K562 (cell line): ENCODE data around the gene GLI1. TPM values are rescaled to one million over a fixed set of nuclear protein-coding genes. Genes with fewer than 3 reads are reported as not detected.

ENCODE experiments used
- ARNT ChIP-seq, 2 experiments: fragments of 450-650 bp; IDR thresholded peaks; 2 replicates each; pipeline ENCODE4 v1.6.1; 2016; ENCODE audit warnings: mild to moderate bottlenecking in 1 of 2
- BRCA1 ChIP-seq, 2 experiments: fragments of 450-650 bp in 1 of 2; sonication (generic) in 1 of 2; formaldehyde crosslinking in 1 of 2; IDR thresholded peaks; 2 replicates each; pipeline versions ENCODE4 v1.5.0 to v1.6.1; 2017 to 2020; ENCODE audit warnings: mild to moderate bottlenecking in 1 of 2, missing genetic modification reagents in 1 of 2
- ETV5 ChIP-seq: sonication (generic); formaldehyde crosslinking; IDR thresholded peaks from 2 replicates; pipeline ENCODE4 v1.4.0; 2020; ENCODE audit warnings: low read depth, mild to moderate bottlenecking, missing genetic modification reagents
- MECOM ChIP-seq: fragments of 250-450 bp; sonication (Bioruptor Pico); IDR thresholded peaks from 2 replicates; pipeline ENCODE4 v1.8.0; 2022; ENCODE audit warnings: inconsistent platforms
- POU5F1 ChIP-seq: fragments of 150-350 bp; IDR thresholded peaks from 2 replicates; pipeline ENCODE4 v1.6.1; 2014; ENCODE audit warnings: borderline replicate concordance, low read length, low read depth, mild to moderate bottlenecking; ENCODE audit not compliant: partially characterized antibody
- TEAD1 ChIP-seq, 2 experiments: fragments of 450-650 bp in 1 of 2; sonication (generic) in 1 of 2; formaldehyde crosslinking; IDR thresholded peaks; 2 replicates each; pipeline versions ENCODE4 v1.4.0 to v1.8.0; 2020 to 2022; ENCODE audit warnings: mild to moderate bottlenecking in 2 of 2, missing genetic modification reagents in 1 of 2
- ZNF197 ChIP-seq: fragments of 200-800 bp; sonication (Bioruptor generic); IDR thresholded peaks from 2 replicates; pipeline ENCODE4 v1.6.1; 2016; ENCODE audit warnings: low read depth, missing genetic modification characterization, missing compliant biosample characterization
- ZNF311 ChIP-seq: fragments of 250-450 bp; sonication (Bioruptor Pico); IDR thresholded peaks from 2 replicates; pipeline ENCODE4 v1.4.0; 2020; ENCODE audit warnings: mild to moderate bottlenecking, moderate library complexity
- ZNF324 ChIP-seq: fragments of 250-450 bp; sonication (Bioruptor Pico); IDR thresholded peaks from 2 replicates; pipeline ENCODE4 v1.4.0; 2020; ENCODE audit warnings: mild to moderate bottlenecking
- ZNF79 ChIP-seq: fragments of 250-450 bp; sonication (Bioruptor Pico); IDR thresholded peaks from 2 replicates; pipeline ENCODE4 v1.4.0; 2020; ENCODE audit warnings: low read depth, mild to moderate bottlenecking, moderate library complexity
- polyA plus RNA-seq, 8 experiments: library from polyadenylated mRNA; depleted of rRNA in 4 of 8; stranded (reverse) in 5 of 8; unstranded in 3 of 8; fragments of >200 nt; fragmentation: Nextera tagmentation in 2 of 8; fragmentation: Illumina TruSeq in 1 of 8; extraction: Ambion mirVana in 2 of 8; extraction: Trizol in 1 of 8; gene quantifications; 2 replicates each; pipeline versions ENCODE4 v1.2.1 to v1.2.3, GENCODE V29; 2011 to 2014; ENCODE audit warnings: inconsistent platforms in 1 of 8, missing spikeins in 1 of 8
- total RNA-seq, 7 experiments: library from RNA; depleted of rRNA in 6 of 7; stranded (reverse); fragments of >200 nt in 6 of 7; fragmentation: Illumina TruSeq in 2 of 7; extraction: Trizol in 2 of 7; gene quantifications; 2 replicates each; pipeline versions ENCODE4 v1.2.1 to v1.2.3, GENCODE V29; 2011 to 2021; ENCODE audit warnings: low replicate concordance in 1 of 7
- TF ChIP-seq, protein P1 (sequence below), 3 experiments: IDR thresholded peaks in 2 of 3; conservative IDR thresholded peaks in 1 of 3; 2 replicates each; pipeline ENCODE4 v1.5.1; 2011 to 2012; ENCODE audit warnings: low read length in 3 of 3, mild to moderate bottlenecking in 3 of 3, control low read depth in 2 of 3, improper control_type of control experiment in 1 of 3, inconsistent platforms in 1 of 3, low read depth in 1 of 3, mixed read lengths in 1 of 3, moderate library complexity in 1 of 3; ENCODE audit not compliant: insufficient read depth in 2 of 3
- TF ChIP-seq, protein P2 (sequence below): fragments of 450-650 bp; formaldehyde crosslinking; IDR thresholded peaks from 2 replicates; pipeline ENCODE4 v1.4.0; 2022; ENCODE audit warnings: mild to moderate bottlenecking, moderate library complexity
- TF ChIP-seq, protein P3 (sequence below): fragments of 200-600 bp; sonication (generic); IDR thresholded peaks from one replicate; pipeline ENCODE4 v1.6.1; 2012; ENCODE audit warnings: mild to moderate bottlenecking, low read depth, low read length, inconsistent platforms

The GLI1 gene
- total and polyA plus RNA-seq, 9 of the 15 experiments (the other 6 are each of a cell fraction or from before 2014, with no cell fraction given), result 0.24 to 3.7 (median 0.61) TPM

DNA sequence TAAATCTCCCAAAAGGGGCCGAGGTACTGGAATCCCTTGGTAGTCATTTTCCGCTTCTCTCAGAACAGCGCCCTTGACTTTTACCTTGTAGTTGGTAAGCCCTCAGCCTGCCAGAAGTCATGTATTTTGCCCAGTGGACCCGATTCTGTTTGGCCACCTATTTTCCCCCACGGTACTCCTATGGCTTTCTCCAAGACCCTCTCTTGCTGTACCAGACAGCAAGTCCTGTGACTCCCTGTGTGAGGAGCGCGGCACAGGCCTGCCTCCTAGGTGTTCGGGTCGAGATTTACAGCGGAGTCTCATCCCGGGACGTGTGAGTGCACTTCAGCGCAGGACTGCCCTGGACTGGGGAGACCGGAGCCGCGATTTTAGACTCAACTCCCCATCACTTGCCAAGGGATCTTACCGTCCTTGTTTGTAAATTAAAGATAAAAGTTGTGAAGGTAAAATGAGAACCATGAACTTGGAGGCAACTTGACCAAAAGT lies 62.0 kb downstream of the GLI1 start (continued):
- TF ChIP-seq, protein P1, sequence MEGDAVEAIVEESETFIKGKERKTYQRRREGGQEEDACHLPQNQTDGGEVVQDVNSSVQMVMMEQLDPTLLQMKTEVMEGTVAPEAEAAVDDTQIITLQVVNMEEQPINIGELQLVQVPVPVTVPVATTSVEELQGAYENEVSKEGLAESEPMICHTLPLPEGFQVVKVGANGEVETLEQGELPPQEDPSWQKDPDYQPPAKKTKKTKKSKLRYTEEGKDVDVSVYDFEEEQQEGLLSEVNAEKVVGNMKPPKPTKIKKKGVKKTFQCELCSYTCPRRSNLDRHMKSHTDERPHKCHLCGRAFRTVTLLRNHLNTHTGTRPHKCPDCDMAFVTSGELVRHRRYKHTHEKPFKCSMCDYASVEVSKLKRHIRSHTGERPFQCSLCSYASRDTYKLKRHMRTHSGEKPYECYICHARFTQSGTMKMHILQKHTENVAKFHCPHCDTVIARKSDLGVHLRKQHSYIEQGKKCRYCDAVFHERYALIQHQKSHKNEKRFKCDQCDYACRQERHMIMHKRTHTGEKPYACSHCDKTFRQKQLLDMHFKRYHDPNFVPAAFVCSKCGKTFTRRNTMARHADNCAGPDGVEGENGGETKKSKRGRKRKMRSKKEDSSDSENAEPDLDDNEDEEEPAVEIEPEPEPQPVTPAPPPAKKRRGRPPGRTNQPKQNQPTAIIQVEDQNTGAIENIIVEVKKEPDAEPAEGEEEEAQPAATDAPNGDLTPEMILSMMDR (IDR thresholded peaks at IDR 0.05 in 2 of 3, conservative IDR thresholded peaks at IDR 0.05 in 1 of 3; ENCODE audit: insufficient read depth in 2 of 3, low read depth in 1 of 3, low read length in 3 of 3), result peak; percentile 23 to 34 (median 34); a peak in 3 of 6 replicates
- TF ChIP-seq BRCA1 (IDR thresholded peaks at IDR 0.05) (no peak), BRCA1 (CRISPR knock-in tag; IDR thresholded peaks at IDR 0.05) (no peak), ZNF311 (CRISPR knock-in tag) (peak; percentile 24; the same call in 1 of the 2 replicates), ARNT (IDR thresholded peaks at IDR 0.05) (no peak), ETV5 (CRISPR knock-in tag) (0 out of 2 replicates have a peak, but pooled peaks have one; percentile 23), ZNF324 (peak; percentile 4; the same call in 1 of the 2 replicates), MECOM (CRISPR knock-in tag) (0 out of 2 replicates have a peak, but pooled peaks have one; percentile 36), ZNF79 (CRISPR knock-in tag) (peak; percentile 36; the same call in 1 of the 2 replicates), ZNF197 (CRISPR knock-in tag) (0 out of 2 replicates have a peak, but pooled peaks have one; percentile 69), TEAD1 (CRISPR knock-in tag; IDR thresholded peaks at IDR 0.05) (peak in 1 of 2 experiments; percentile 53; a peak in 1 of 4 replicates), POU5F1 (no peak)
- TF ChIP-seq, protein P2, sequence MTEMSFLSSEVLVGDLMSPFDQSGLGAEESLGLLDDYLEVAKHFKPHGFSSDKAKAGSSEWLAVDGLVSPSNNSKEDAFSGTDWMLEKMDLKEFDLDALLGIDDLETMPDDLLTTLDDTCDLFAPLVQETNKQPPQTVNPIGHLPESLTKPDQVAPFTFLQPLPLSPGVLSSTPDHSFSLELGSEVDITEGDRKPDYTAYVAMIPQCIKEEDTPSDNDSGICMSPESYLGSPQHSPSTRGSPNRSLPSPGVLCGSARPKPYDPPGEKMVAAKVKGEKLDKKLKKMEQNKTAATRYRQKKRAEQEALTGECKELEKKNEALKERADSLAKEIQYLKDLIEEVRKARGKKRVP (CRISPR knock-in tag), result peak; percentile 45; the same call in 1 of the 2 replicates
- TF ChIP-seq, protein P3, sequence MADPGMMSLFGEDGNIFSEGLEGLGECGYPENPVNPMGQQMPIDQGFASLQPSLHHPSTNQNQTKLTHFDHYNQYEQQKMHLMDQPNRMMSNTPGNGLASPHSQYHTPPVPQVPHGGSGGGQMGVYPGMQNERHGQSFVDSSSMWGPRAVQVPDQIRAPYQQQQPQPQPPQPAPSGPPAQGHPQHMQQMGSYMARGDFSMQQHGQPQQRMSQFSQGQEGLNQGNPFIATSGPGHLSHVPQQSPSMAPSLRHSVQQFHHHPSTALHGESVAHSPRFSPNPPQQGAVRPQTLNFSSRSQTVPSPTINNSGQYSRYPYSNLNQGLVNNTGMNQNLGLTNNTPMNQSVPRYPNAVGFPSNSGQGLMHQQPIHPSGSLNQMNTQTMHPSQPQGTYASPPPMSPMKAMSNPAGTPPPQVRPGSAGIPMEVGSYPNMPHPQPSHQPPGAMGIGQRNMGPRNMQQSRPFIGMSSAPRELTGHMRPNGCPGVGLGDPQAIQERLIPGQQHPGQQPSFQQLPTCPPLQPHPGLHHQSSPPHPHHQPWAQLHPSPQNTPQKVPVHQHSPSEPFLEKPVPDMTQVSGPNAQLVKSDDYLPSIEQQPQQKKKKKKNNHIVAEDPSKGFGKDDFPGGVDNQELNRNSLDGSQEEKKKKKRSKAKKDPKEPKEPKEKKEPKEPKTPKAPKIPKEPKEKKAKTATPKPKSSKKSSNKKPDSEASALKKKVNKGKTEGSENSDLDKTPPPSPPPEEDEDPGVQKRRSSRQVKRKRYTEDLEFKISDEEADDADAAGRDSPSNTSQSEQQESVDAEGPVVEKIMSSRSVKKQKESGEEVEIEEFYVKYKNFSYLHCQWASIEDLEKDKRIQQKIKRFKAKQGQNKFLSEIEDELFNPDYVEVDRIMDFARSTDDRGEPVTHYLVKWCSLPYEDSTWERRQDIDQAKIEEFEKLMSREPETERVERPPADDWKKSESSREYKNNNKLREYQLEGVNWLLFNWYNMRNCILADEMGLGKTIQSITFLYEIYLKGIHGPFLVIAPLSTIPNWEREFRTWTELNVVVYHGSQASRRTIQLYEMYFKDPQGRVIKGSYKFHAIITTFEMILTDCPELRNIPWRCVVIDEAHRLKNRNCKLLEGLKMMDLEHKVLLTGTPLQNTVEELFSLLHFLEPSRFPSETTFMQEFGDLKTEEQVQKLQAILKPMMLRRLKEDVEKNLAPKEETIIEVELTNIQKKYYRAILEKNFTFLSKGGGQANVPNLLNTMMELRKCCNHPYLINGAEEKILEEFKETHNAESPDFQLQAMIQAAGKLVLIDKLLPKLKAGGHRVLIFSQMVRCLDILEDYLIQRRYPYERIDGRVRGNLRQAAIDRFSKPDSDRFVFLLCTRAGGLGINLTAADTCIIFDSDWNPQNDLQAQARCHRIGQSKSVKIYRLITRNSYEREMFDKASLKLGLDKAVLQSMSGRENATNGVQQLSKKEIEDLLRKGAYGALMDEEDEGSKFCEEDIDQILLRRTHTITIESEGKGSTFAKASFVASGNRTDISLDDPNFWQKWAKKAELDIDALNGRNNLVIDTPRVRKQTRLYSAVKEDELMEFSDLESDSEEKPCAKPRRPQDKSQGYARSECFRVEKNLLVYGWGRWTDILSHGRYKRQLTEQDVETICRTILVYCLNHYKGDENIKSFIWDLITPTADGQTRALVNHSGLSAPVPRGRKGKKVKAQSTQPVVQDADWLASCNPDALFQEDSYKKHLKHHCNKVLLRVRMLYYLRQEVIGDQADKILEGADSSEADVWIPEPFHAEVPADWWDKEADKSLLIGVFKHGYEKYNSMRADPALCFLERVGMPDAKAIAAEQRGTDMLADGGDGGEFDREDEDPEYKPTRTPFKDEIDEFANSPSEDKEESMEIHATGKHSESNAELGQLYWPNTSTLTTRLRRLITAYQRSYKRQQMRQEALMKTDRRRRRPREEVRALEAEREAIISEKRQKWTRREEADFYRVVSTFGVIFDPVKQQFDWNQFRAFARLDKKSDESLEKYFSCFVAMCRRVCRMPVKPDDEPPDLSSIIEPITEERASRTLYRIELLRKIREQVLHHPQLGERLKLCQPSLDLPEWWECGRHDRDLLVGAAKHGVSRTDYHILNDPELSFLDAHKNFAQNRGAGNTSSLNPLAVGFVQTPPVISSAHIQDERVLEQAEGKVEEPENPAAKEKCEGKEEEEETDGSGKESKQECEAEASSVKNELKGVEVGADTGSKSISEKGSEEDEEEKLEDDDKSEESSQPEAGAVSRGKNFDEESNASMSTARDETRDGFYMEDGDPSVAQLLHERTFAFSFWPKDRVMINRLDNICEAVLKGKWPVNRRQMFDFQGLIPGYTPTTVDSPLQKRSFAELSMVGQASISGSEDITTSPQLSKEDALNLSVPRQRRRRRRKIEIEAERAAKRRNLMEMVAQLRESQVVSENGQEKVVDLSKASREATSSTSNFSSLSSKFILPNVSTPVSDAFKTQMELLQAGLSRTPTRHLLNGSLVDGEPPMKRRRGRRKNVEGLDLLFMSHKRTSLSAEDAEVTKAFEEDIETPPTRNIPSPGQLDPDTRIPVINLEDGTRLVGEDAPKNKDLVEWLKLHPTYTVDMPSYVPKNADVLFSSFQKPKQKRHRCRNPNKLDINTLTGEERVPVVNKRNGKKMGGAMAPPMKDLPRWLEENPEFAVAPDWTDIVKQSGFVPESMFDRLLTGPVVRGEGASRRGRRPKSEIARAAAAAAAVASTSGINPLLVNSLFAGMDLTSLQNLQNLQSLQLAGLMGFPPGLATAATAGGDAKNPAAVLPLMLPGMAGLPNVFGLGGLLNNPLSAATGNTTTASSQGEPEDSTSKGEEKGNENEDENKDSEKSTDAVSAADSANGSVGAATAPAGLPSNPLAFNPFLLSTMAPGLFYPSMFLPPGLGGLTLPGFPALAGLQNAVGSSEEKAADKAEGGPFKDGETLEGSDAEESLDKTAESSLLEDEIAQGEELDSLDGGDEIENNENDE, result no peak
- TF ChIP-seq, all 486 proteins: peak for 32
